NCI-H524 (cell line): ENCODE data around the gene DYRK2.
A peak's percentile ranks its signal among the peaks of the same experiment; 100 is the strongest.

ENCODE experiments used
- DNase-seq, 2 experiments: peaks; one replicate each; lab custom pipeline; 2025; lab: John Stamatoyannopoulos, UW

Gene DYRK2

DNA sequence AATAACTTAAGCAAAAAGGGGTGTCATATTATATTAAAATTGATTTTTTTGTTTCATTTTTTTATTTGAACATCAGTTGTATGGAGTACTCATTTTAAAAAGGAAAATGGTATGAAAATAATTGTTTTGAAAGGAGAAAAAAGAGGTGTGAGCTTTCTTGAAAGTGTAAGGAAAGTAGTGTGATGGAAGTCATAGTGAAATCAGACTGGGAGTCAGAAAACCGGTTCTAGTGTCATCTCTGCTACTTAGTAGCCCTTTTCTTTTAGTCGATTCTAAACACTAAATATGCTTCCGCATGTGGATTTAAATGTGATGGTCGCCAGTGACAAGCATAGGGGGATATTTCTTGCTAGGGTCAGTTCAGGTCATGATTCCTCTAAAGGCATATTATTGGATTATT, 1.8 kb upstream of the DYRK2 start:
- no peak for DNase-seq

DNA sequence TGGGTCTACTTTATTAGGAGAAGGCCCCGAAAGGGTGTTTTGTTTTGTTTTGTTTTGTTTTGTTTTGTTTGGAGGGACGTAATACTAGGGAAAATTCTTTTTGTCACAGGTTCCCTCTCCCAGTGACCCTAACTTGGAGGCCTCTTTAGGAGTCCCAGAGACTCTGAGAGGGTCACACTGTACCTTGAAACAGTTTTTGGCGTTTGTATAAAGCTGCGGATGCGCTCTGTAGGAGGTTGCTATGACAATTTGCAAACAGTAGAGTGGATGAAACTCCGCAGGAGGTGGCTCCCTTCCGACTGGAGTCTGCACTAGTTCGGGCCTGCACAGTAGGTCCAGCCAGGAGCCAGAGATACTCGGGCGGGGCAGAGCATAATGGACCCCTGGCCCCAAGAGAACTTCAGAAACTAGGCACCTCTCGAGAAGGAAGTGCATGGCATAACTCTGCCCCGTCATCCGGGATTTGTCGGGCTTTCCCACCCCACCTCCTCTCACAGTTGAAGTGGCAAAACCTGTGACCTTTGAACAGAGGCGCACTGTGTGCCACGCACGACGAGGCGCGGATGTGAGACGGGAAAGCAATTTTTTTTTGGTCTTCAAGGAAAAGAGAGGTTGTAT, 1.3 kb upstream of the DYRK2 start:
- DNase-seq = peak in 1 of 2 experiments; percentile 25

DNA sequence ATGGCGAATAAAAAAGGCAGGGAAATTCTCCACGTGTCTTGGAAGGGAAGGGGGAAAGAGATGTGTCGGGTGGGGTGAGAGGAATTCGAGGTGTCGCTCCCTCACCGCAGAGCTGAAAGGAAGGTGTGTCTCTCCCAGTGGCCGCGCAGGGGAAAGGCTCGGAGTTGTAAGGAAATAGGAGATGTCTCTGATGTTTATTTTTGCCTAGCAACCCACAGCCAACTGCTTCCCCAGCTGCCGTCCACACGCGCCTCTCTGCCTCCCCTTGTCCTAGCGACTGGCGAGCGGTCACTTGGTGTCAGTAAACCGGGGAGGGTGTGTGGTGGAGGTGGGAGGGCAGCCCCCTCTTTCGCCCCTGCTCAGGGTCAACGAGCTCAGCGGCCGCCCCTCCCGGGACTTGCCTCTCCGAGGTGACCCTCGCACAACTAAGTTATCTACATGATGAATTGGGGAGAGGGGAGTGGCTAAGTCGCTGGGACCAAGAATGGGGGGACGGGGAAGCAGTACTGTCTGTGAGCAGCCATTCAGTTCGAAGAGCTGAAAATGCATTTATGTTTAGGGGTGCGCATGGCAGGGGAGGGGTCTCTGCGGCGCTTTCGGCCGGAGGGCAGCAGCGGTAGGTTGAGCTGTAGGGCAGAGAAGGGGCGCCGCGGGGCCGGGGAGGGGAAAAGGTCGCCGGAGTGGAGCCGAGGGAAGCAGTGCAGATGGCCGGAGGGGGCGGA, 585 bp upstream of the DYRK2 start:
- peak; percentile 72 to 79 for DNase-seq

DNA sequence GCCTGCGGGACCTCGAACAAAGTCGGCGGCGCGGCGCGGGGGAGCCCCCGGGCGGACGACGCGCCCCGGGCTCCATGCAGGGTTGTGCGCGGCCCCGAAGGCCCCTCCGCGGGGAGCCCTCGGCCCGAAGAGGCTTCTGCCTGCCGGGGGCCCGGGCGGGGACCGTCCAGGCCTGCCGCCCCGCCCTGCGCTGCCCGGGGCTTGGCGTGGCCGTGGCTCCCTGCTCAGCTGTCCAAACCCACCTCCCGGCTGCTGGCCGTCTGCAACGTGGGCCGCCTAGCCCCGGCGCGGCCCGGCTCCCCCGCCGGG, 670 bp downstream of the DYRK2 start:
- no peak for DNase-seq

DNA sequence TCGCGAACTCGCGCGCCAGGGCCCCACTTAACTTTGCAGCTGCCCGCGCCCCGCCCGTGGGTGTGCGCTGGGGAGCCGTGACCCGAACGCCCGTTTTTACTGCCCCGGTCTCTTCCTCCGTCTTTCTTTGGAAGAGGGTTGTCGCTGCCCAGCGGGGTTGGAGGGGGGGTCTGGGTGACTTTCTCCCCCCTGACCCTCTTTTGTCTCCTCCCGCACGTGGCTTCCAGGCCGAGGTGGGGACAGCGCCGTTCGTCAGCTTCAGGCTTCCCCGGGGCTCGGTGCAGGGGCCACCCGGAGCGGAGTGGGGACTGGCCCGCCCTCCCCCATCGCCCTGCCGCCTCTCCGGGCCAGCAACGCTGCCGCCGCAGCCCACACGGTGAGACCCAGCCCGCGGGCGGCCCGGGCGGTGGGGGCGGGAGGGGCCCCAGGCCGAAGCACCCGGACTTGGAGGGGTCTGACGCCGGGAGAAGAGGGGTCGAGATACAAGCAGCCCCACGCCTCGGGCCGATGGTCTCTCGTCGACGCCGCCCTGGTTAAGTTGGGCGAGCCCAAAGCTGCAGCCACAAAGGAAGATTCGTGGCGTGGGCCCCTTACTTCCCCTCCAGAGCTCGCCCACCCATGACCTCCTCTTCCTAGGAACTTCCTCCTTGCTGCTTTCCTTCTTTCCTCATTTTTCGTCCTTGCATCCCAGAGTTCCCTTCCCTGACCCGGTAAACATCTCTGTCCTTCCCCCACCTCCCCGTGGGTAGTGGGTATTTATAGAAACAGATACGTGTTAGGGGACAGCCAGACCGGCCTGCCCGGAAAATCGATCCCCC, 1.2 kb downstream of the DYRK2 start:
- DNase-seq = peak in 1 of 2 experiments; percentile 25

DNA sequence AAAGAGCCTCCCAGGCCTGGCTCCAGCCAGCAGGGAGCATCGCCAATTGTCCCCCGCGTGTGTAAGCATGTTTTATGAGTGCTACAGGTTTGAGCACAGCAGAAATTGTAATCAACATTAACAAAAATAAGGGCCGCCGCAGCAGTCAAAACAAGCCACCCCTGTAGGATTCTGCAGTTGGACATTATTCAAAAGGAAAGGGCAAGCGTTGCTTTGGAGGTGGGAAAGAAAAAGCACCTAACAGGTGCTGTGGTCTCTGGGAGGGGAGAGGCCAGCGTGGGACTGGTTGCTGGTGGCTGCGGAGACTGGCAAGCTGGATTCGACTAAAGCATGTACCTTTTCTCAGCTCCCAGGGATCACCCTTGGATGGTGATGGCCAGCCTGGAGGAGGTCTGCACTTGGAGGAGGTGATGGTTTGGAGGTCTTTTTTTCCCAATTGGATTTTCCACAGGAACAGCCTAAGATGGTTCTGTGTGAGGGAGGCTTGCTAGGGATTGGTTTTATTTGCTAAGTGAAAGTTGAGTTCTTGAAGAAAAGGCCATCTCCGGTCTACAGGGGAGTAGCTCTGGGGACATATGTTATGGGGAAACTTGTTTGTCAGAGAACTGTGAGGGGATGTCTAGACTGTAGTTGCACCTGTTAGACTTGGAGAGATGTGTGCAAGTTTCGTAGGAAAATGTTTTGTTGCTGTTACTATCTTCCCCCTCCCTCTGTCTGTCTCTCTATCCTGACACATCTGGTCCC, 2.0 kb downstream of the DYRK2 start:
- peak in 1 of 2 experiments; percentile 39 for DNase-seq

DNA sequence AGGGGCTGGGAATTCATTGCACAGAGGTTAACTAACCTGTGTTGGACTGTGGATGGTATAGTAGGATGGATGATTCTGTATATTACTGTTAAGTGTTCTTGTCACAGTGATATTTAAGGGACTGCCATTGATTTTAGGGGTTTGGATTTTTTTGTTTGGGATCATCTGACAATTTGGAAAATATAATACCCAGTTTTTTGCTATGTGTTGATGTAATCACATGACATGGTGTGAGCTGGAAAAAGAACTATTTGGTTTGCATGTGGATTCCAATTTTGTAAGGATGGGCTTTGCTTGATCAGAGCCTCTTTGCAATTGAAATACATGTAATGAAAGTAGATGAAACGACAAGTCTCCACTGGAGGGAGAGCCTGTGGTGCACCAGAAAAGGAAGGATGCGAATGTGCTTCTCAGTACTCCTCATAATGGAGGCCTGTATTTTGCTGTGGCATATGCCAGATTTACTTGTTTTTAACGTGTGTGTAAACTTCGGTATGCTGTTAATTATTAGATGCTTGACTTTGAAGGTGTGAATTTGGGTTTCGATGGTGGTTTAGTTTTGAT, 2.7 kb downstream of the DYRK2 start:
- peak in 1 of 2 experiments; percentile 26 for DNase-seq

DNA sequence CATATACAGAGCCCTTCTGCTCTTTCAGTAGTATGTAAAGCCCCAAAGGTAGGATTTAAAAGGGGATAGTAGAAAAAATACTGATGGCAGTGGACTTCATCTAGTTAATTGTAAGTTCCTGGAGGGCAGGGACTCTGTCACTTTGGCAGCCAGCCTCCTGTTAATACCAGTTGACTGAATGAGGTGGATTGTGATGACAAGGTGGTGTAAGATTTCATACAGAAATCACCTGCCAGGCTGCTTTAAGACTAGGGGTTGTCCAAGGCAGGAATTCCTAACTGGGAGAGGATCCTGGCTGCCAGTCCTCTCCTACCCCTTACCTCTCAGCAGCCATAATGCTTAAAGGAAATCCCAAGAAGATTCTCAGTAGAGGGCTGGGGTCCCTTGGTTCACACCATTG, 7.3 kb downstream of the DYRK2 start:
- no peak for DNase-seq

DNA sequence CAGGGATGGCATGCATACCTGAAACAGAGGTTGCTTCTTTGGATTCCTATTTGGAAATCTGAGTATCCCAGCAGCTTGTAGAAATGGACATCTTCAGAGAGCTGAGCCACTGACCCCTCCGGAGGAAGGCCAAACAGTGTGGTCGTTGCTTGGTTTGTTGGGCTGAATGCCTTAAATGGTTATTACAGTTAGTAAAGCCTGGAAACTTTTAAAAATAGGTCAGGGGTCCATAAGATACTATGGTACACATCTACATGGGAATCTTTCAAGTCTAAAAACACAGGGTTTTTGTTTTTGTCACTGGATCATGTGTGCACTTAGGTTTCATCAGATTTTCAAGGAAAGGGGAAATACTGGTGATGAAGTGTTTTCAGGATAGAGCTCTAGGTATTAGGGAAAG, 7.7 kb downstream of the DYRK2 start:
- DNase-seq = no peak

DNA sequence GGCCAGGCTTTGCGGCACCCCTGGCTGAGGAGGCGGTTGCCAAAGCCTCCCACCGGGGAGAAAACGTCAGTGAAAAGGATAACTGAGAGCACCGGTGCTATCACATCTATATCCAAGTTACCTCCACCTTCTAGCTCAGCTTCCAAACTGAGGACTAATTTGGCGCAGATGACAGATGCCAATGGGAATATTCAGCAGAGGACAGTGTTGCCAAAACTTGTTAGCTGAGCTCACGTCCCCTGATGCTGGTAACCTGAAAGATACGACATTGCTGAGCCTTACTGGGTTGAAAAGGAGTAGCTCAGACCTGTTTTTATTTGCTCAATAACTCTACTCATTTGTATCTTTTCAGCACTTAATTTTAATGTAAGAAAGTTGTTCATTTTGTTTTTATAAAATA, 9.9 kb downstream of the DYRK2 start:
- no peak for DNase-seq

DNA sequence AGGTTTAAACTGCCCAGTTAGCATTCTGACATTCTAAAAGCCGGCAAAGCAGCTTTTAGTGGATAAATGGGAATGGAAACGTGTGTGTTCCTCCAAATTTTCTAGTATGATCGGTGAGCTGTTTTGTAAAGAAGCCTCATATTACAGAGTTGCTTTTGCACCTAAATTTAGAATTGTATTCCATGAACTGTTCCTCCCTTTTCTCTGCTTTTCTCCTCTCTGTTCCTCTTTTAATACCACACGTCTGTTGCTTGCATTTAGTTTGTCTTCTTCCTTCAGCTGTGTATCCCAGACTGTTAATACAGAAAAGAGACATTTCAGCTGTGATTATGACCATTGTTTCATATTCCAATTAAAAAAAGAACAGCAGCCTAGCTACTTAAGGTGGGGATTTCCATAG, 10.7 kb downstream of the DYRK2 start:
- no peak for DNase-seq

DNA sequence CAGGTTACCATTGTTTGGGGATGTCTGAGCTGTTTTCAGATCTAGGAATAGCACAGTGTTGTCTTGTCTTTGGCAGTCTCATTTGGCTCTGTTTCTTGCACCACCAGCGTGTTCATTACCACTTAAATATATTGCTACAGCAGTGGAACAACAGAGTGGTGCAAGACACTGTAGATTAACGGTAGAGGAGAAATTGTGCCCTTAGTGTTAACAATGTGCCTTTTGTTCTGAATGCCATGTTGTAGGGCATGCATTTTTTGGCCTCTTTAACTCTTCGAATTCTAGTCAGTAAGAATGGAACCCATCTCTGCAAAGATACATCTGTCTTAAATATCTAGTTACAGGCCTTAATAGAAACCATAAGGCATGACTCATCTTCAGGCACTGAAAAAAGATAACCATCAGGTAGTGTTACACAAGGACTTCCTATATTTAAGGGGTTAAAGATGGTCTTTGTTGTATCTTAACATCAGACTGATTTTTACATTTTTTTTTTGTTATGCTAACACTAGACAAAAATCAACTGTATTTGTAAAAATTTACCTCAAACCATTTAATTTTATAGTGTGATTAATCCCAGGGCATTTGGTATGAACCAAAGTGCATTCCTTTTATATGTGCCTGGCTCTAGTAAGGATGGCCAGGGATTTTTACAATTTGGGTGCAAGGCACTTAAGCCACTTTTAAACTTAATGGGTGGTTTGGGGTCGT, 12.9 kb downstream of the DYRK2 start:
- peak; percentile 7 to 79 for DNase-seq

DNA sequence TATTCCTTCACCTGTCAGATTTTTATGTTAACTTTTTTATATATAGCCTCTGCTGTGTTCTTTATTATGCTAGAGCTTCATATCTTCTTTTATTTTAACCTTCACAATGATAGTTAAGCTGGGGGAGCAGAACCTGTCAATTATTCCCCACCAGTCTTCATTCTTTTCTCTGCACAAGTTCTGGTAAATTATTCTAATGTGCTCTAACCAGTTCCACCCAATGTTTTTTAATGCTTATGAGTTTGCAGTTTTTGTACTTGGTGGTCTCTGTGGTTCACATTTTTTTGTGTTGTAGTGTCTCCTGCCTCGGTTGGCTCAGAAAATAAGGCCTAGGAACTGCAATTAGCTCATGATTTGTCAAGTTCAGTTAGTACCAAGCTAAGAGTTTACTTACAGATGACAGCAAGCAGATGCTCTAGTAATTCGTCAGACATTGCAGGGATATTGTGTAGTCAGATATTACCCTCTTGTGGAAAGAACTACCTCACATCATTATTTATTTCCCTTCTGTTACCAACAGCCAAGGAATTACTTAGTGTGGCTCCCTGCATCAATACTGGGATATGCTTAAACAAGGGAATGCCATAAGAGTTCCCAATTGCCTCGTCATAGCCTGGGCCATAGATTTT, 14.5 kb downstream of the DYRK2 start:
- DNase-seq = peak in 1 of 2 experiments; percentile 65

DNA sequence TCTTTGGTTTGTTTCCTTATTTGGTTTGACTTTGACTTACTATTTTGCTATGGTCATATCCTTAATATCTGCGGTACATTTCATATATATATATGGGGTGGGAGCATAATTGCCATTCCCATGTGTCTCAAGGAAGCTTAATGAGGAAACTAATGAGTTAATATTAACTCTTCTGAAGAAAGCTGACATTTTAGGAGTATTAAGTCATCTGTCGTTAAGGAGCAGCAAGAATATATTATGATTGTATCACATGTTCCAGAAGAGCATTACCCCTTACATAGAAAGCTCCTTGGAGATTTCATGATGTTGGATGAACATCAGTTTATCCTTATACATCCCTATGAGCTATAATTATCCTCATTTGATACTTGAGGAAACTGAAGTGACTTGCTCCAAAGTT, 15.6 kb downstream of the DYRK2 start:
- no peak for DNase-seq

DNA sequence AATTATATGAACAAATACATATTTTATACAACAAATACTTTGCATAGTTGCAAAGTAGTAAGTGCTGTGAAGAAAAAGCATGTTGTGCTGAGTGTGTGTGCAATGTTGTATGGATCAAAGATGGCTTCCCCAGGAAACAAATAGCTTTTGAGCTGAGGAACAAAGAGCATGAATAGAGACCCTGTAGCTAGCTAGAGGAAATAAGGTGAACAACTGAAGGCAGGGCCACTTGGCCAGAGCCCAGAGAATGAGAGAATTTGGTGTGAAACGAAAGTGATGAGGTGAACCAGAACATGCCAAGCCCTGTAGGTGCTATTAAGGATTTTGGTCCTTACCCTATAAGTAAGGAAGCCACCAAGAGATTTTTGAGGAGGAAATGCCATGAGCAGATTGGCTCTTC, 17.1 kb downstream of the DYRK2 start:
- DNase-seq = no peak

DNA sequence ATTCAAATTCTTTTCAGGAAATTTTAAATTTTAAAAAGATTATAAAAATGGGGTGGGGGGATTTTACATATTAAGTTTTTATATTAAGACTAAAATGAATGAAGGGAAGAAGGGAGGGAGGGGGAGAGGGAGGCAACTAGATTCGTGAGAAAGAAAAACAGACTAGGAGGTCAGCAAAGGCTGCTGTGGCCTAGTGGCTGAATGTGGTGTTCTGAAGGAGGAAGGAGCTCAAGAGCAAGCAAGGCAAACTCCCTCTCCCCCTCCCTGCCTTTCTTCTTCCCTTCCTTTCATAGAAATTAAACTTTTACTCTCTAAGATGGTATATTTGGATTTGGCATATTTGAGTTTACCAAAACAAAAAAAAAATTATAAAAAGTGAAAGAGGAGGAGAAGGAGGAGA, 18.1 kb downstream of the DYRK2 start:
- no peak for DNase-seq

DNA sequence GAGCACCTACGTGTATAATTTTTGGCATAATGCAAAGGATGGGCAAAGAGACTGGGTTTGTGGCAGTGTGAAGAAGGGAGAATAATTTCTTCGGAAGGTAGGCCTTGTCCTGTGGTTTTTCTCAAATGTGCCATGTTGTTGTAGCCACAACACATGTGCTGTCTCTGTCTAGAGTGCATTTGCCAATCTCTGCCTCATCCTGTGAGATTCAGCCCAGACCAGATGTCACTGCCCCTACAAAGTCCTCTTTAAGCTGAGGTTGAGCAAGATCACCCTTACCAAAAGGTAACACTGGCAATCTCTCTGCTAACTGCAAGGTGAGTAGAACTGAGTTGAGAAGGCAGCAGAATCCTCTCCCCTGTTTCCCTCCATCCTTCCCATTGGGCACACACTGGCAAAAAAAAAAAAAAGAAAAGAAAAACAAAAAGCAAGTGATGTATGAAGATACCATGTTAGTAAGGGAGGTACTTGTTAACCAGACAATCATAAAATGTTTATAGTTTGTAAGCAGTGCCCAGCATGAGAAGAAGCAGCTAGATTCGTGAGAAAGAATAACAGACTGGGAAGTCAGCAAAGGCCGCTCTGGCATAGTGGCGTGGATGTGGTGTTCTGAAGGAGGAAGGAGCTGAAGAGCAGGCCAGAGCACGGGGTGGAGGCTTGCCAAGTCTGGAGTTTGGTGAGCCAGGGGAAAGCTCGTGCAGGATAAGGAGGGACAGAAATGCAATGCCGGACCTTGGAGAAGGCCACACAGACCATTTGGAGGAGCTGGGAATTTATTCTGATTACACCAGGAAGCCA, 18.9 kb downstream of the DYRK2 start:
- DNase-seq = peak in 1 of 2 experiments; percentile 21

DNA sequence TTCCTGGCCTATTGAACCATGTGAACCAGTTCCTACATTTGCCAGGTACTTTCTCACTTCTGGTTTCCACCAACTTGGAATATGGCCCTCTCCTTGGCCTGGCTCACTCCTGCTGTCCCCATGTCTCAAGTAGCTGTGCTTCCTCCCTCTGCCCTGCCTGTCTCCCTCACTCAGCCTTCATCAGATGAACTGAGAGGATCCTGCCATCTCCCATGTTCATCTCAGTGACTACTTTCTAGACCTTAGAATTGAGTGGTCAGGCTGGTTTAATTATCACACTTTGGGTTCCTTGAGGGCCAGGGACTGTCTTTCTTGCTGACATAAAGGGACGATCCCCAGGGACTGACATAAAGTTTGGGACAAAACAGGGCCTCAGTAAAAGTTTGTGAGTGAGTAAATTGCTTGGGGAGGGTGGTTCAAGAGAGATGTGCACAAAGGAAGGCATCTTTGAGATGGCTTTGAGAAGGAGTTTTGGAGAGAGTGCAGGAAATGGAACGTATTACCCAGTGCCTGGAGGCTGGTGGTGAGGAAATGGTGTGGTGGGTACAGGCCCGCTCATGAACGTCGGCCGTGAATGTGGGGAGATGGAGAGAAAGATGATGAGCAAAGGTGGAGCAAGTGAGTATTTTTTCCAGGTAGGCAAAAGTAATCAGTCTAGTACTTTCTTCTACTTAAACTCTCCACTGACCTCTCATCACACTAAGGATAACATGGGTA, 20.8 kb downstream of the DYRK2 start:
- DNase-seq = no peak

DNA sequence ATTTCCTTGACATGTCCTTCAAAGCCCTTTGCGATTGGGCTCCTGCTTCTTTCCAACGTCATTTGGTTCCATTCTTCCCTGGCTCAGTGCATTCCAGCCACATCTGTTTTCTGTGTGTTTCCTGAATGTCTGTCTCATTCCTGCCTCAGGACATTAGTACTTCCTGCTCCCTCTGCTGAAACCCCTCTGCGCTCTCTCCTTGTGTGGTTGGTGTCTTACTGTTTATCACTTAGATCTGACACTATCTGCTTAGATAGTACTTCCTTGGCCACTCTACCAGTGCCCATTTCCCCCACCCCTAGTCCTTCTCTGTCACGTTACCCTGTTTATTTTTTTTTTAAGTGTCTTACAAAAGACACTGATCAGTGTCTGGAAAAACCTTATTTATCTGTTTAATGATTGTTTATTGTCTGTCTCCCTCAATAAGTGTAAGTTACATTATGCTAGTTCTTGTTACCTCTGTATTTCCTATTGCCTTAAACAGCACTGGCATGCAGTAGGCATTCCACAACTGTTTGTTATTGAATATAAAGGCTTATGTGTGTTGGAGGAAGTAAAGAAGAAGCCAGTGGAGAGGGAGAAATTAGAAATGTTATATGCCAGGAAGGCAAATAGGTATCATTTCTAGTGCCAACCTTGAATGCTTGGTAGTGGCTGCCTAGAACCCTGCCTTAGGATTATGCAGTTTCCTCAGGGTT, 21.5 kb downstream of the DYRK2 start:
- DNase-seq = no peak
